Endothelial cell of umbilical vein (primary cell): ENCODE data around the gene CMTM4. TPM values are rescaled to one million over a fixed set of nuclear protein-coding genes. Genes with fewer than 3 reads are reported as not detected.

Experiments used
- BruUV-seq: library from RNA; stranded (reverse); fragments of 400-500 nt; replicated peaks from 2 replicates; lab custom pipeline; 2021; lab: Mats Ljungman, UMichigan
- CTCF ChIA-PET: fragments of 300-600, 350-600 bp; sonication (Branson Sonifier 250); formaldehyde crosslinking; loops from one replicate; lab custom pipeline; 2021; ENCODE audit warnings: antibody characterized with exemption, inconsistent platforms; lab: Charles Lee
- POLR2A ChIA-PET: fragments of 300-600, 350-600 bp; sonication (Branson Sonifier 250); formaldehyde crosslinking; loops from one replicate; lab custom pipeline; 2021; ENCODE audit warnings: antibody characterized with exemption, inconsistent platforms; lab: Charles Lee
- DNase-seq: peaks from one replicate; pipeline ENCODE4 v3.0.0-alpha.2; 2011; ENCODE audit warnings: low read depth, low spot score
- FAIRE-seq: peaks from 2 replicates; lab custom pipeline; 2011; peaks lifted over from hg19 to GRCh38; lab: Jason Lieb, UNC
- H2AFZ ChIP-seq: 2 replicates; pipeline ENCODE4 v1.6.0; 2012; ENCODE audit warnings: low read depth, low read length, control low read depth, inconsistent platforms
- H3K27ac ChIP-seq: 2 replicates; pipeline ENCODE4 v1.5.1; 2011; ENCODE audit warnings: low read depth, mild to moderate bottlenecking, control low read depth, low read length, moderate library complexity; ENCODE audit not compliant: insufficient read depth
- H3K27me3 ChIP-seq, 2 experiments: 2 replicates each; pipeline versions ENCODE4 v1.6.0 to v1.6.1; 2011; ENCODE audit warnings: low read length in 2 of 2, mixed read lengths in 1 of 2; ENCODE audit not compliant: control insufficient read depth in 2 of 2, insufficient read depth in 2 of 2
- H3K36me3 ChIP-seq, 2 experiments: 2 replicates in 1 of 2; 3 replicates in 1 of 2; pipeline ENCODE4 v1.5.1; 2011; ENCODE audit warnings: low read length in 2 of 2, mild to moderate bottlenecking in 1 of 2, moderate library complexity in 1 of 2; ENCODE audit not compliant: control insufficient read depth in 2 of 2, insufficient read depth in 2 of 2; ENCODE audit errors: extremely low read depth in 1 of 2
- H3K4me1 ChIP-seq: 3 replicates; pipeline ENCODE4 v1.5.1; 2011; ENCODE audit warnings: mild to moderate bottlenecking, low read length; ENCODE audit not compliant: control insufficient read depth, insufficient read depth; ENCODE audit errors: extremely low read depth
- H3K4me2 ChIP-seq: 2 replicates; pipeline ENCODE4 v1.6.1; 2011; ENCODE audit warnings: low read length, control low read depth, mixed read lengths; ENCODE audit not compliant: insufficient read depth
- H3K4me3 ChIP-seq, 3 experiments: fragments of 200-600 bp in 1 of 3; sonication (generic), shearing (Covaris generic) in 1 of 3; replicated peaks in 1 of 3; 2 replicates each; pipeline ENCODE4 v1.5.1; 2011 to 2016; ENCODE audit warnings: control low read depth in 3 of 3, low read length in 3 of 3, mild to moderate bottlenecking in 2 of 3, inconsistent platforms in 1 of 3, low read depth in 1 of 3, moderate library complexity in 1 of 3; ENCODE audit not compliant: insufficient read depth in 1 of 3
- H3K79me2 ChIP-seq: 2 replicates; pipeline ENCODE4 v1.6.0; 2012; ENCODE audit warnings: low read length, inconsistent platforms; ENCODE audit not compliant: control insufficient read depth, insufficient read depth
- H3K9ac ChIP-seq: replicated peaks from 2 replicates; pipeline ENCODE3; 2011; ENCODE audit warnings: low read length, control low read depth; ENCODE audit not compliant: insufficient read depth; ENCODE audit errors: extremely low read depth
- H3K9me1 ChIP-seq: replicated peaks from 3 replicates; pipeline ENCODE4 v1.6.0; 2011; ENCODE audit warnings: mild to moderate bottlenecking, low read length; ENCODE audit not compliant: control insufficient read depth, insufficient read depth; ENCODE audit errors: extremely low read depth
- H3K9me3 ChIP-seq: replicated peaks from 2 replicates; pipeline ENCODE4 v1.5.1; 2012; ENCODE audit warnings: low read length, inconsistent platforms; ENCODE audit not compliant: control insufficient read depth, insufficient read depth
- H4K20me1 ChIP-seq: replicated peaks from 2 replicates; pipeline ENCODE3; 2011; ENCODE audit warnings: mild to moderate bottlenecking, low read length; ENCODE audit not compliant: control insufficient read depth, insufficient read depth; ENCODE audit errors: extremely low read depth
- CTCF ChIP-seq, 2 donors: IDR thresholded peaks; 1 replicate in 1 of 2; 2 replicates in 1 of 2; pipeline ENCODE4 v1.5.1; 2011; ENCODE audit warnings: low read length in 2 of 2, mild to moderate bottlenecking in 2 of 2, moderate library complexity in 2 of 2, control low read depth in 1 of 2, inconsistent platforms in 1 of 2, low read depth in 1 of 2; ENCODE audit not compliant: insufficient read depth in 1 of 2; ENCODE audit errors: extremely low read depth in 1 of 2
- EZH2 ChIP-seq: IDR thresholded peaks from 2 replicates; pipeline ENCODE4 v1.6.1; 2012; ENCODE audit warnings: borderline replicate concordance, low read depth, mild to moderate bottlenecking, moderate library complexity, low read length, inconsistent platforms; ENCODE audit not compliant: severe bottlenecking
- FOS ChIP-seq: IDR thresholded peaks from 2 replicates; pipeline ENCODE4 v1.6.1; 2011; ENCODE audit warnings: mild to moderate bottlenecking, low read length, moderate library complexity, borderline replicate concordance; ENCODE audit not compliant: insufficient read depth
- GATA2 ChIP-seq: IDR thresholded peaks from 2 replicates; pipeline ENCODE4 v1.7.0; 2011; ENCODE audit warnings: low read depth, mild to moderate bottlenecking, moderate library complexity, mixed read lengths, low read length; ENCODE audit not compliant: insufficient read length, insufficient read depth
- JUN ChIP-seq: IDR thresholded peaks from 2 replicates; pipeline ENCODE4 v1.6.1; 2011; ENCODE audit warnings: borderline replicate concordance, low read depth; ENCODE audit not compliant: insufficient read length, insufficient read depth
- MAX ChIP-seq: IDR thresholded peaks from 2 replicates; pipeline ENCODE4 v1.6.1; 2011; ENCODE audit not compliant: insufficient read depth, insufficient read length
- MYC ChIP-seq: IDR thresholded peaks from one replicate; pipeline ENCODE4 v1.6.1; 2011; ENCODE audit warnings: mild to moderate bottlenecking, low read depth, low read length
- POLR2A ChIP-seq: IDR thresholded peaks from 2 replicates; pipeline ENCODE4 v1.6.1; 2012; ENCODE audit warnings: low read depth, mild to moderate bottlenecking, control low read depth, low read length
- POLR2AphosphoS5 ChIP-seq: IDR thresholded peaks from 2 replicates; pipeline ENCODE4 v1.6.1; 2012; ENCODE audit warnings: low read depth, mild to moderate bottlenecking, control low read depth, low read length, moderate library complexity; ENCODE audit not compliant: insufficient read depth
- dilution Hi-C: fragments of 300-500 bp; cut with MboI; formaldehyde crosslinking; loops from one replicate; pipeline ENCODE4 v1.15.0; 2019; ENCODE audit warnings: low sequenced_read_pairs; ENCODE audit not compliant: extremely low pct_ligation_motif_present
- intact Hi-C: fragments of 100-400 bp; cut with micrococcal nuclease; formaldehyde crosslinking; loops from one replicate; pipeline ENCODE4 v1.10.0; 2022
- polyA plus RNA-seq, 4 experiments: library from polyadenylated mRNA; depleted of rRNA in 3 of 4; stranded (reverse) in 3 of 4; unstranded in 1 of 4; fragments of >200 nt; gene quantifications; 2 replicates each; pipeline versions ENCODE4 v1.2.1 to v1.2.3, GENCODE V29; 2011 to 2012; ENCODE audit warnings: missing spikeins in 1 of 4
- total RNA-seq: library from RNA; stranded (reverse); gene quantifications from 2 replicates; pipeline ENCODE4 v1.2.3, GENCODE V29; 2021

The CMTM4 gene
- total and polyA plus RNA-seq, 2 donors (not counting 3 experiments of a cell fraction or from before 2014, with no cell fraction given), result 9.0 to 10.7 TPM

- H3K79me2 ChIP-seq, result no peaks in the 10 kb centered on the region
- no peak overlapping the region for H3K4me3 ChIP-seq
- ChIA-PET CTCF (no interaction called here), POLR2A (no interaction called here)
- no TSS peak for BruUV-seq
- H3K9ac ChIP-seq, result no peak overlapping the region
- TF ChIP-seq EZH2 (no peak), GATA2 (no peak), POLR2AphosphoS5 (no peak), CTCF (IDR thresholded peaks at IDR 0.05; ENCODE audit: extremely low read depth in 1 of 2, insufficient read depth in 1 of 2, low read depth in 1 of 2, low read length in 2 of 2) (no peak), MAX (no peak), MYC (no peak), FOS (no peak), POLR2A (no peak), JUN (no peak)
- no peak overlapping the region for H3K27ac ChIP-seq
- H3K36me3 ChIP-seq, result no peaks in the 10 kb centered on the region
- H2AFZ ChIP-seq, result no peak overlapping the region
- peaks cover 0 to 9% of the 10 kb centered on the region in 2 experiments for H3K27me3 ChIP-seq
- dilution Hi-C loops (no loop called here), intact Hi-C loops (no loop called here)
- H3K4me2 ChIP-seq, result no peak overlapping the region
- no peaks in the 10 kb centered on the region for H3K9me1 ChIP-seq
- H4K20me1 ChIP-seq, result no peaks in the 10 kb centered on the region
- H3K9me3 ChIP-seq, result no peaks in the 10 kb centered on the region
- H3K4me1 ChIP-seq, result no peaks in the 10 kb centered on the region
- no peak for FAIRE-seq
- no peak for DNase-seq
Observed at GRCh38 chr16:66592814-66593213, 103.7 kb downstream of the CMTM4 start.
